Inflammatory macrophage treated with lipopolysaccharide for 4 hours (primary cell): ENCODE measurements around the gene MS4A13.
"Not testable (repeated sequence)": the region's sequence is repeated elsewhere in the genome, so short reads cannot be mapped to it uniquely, and the experiment has no call there.

Experiments
- DNase-seq: peaks from one replicate; pipeline ENCODE4 v3.0.0-alpha.2; 2020

MS4A13 gene, protein sequence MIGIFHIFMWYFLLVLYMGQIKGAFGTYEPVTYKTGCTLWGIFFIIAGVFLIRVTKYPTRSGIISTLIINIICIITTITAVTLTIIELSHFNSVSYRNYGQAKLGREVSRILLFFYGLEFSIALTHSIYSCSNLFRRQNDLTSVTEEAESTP

DNA sequence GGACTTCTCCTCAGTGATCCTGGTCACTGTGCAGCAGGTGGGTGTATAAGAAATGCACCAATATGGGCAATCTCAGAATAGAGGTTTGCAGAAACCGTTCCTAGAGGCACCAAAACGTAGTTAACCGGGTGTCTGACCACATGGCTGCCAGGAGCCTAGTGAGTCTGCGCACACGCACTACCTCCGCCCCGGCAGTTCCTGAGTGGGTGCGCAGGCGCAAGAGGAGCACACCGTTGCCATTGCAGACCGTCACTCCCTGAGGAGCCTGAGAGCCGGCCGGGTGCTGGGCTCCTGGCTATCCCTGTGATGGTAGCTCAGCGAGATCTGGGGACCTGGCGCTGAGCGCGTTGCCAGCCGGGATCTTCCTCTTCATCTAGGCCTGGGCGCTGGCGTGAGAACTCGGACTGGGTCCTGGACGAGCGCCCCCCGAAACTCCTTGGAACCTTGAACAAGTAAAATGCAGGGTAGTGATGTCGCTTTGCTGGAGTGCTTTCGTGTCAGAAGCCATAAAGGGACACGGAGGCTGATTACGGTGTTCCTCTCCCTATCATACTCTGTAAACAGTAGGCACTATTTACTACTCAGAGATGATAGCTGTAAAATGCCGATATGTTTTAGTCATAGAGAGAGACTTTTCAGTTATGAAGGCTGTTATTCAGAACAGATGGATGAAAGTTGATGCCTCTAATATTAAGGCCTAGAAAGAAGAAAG, at the start of gene MS4A13:
MS4A13 (plus strand) TSS at position 249 of the 712 bp plus-strand sequence. CDS start 2,692 bp downstream, outside the sequence.
- DNase-seq, result no peak

DNA sequence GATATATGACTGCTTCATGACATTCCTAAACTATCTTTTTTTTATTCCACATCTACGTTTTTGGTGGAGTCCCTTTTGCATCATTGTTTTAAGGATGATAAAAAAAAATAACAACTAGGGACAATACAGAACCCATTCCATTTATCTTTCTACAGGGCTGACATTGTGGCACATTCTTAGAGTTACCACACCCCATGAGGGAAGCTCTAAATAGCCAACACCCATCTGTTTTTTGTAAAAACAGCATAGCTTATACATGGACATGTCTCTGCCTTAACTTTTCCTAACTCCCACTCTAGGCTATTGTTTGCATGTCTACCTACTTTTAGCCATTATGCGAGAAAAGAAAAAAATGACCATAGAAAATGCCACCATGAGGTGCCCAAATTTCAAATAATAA, 46.4 kb upstream of the MS4A13 start:
- no peak for DNase-seq

DNA sequence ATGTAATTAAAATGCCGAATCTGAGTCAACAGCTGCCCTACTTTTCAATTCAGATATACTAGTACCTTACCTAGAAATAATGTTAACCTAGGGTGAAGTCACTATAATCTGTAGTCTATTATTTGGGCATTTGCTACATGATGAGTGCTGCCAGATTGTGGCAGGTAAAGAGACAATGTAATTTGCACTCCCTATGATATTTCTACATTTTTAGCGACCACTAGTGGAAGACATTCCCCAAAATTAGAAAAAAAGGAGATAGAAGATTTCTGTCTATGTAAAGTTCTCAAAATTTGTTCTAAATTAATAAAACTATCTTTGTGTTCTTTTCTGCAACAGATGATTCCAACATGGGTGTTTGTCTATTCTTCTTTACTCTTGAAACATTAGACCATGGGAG, 45.5 kb upstream of the MS4A13 start:
- no peak for DNase-seq

DNA sequence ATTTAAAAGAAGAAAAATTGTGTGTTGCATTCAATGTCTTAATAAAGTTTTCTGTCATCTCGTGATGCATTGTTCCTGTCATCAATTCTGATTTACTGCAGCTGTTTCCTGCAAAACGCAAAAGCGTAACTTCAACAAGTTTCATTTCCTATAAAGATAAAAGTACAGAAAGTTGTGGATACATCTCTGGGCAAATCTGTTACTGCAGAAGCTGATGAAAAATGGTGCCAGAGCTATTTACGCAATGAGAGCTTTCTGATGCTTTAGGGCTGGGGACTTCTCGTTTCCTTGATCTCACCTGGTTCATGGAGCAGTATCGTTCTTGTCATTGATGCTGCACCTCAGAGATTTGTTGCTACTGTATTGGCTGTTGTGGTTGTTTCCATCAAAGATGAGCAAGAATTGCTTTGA, 38.2 kb upstream of the MS4A13 start:
- DNase-seq, result peak; percentile 59

DNA sequence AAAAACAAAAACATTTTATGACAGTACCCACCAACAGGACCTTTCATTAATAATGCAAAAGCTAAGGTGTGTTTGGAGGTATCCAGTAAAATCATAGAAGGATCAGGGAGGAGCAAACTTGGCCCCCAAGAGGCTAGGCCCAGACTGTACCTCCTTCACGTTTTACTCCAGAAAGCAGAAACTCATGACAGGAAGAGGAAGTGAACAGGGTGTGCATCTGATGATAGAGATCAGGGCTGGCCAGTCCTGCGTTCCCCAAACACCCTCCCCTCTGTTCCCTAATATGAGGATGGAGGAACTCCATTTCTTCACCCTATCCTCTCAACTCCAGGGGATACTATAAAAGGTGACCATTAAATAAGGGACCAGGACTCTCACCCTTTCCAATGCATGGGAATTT, 32.8 kb upstream of the MS4A13 start:
- DNase-seq, result peak; percentile 47

DNA sequence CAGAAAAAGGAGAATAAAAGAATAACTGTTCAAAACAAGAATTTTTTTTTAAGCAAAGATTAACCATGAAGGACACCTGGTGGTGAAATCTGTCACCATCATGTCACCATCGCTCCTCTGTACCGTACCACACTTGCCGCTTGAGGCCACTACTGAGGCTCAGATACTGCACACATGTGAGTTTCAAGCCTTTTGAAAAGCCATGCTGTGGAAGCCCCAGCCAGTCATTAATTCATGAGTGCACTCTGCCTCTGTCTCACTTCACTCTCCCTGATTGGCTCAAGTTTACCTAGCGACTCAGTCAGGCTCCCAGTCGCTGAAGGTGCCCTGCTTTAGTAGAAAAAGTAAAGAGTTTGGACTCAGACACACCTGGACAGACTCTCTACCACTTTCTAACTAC, 29.2 kb upstream of the MS4A13 start:
- peak; percentile 52 for DNase-seq

DNA sequence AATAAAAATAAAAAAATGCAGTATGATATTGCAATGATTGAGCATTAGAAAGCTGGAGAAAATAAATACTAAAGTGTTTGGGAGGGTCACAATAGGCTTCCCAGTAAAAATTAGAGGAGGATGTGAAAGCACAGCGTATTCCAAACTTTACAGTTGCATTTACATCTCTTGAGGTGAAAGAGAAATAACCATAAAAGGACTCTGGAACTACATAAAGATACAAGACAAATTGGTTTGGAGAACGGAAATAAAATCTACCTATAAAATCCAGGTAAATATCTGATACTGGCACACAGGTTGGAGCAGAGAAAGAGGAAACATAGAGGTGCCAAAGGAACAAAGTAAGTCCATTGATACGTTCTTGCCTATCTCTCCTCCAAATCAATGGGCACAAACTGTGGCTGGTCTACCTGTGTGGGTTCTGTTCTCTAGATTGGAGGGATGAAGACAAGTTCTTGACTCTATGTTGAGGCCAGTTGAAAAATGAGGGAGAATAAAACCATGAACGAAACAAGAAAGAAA, 22.6 kb upstream of the MS4A13 start, which contains the start of gene MS4A12:
MS4A12 (plus strand) TSS at position 291 of the 522 bp plus-strand sequence. CDS start 4,541 bp downstream, outside the sequence.
- DNase-seq, result no peak

DNA sequence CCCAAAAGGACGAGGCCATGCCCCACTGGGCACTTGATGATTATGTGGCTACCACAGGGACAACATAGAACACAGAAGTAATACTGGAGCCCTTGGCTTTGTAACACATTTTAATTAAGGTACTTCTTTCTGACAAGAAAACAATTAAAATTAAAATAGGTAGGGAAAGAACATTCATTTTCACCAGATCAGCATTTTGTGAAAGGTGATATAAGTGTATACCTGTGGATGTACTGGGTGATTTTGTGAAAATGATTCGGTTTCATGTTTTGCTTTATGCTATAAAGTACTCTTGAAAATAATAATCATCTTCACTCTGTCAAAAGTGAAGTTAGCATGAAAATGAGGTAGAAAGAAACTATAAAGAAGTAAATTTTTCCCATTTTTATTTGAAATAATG, 21.7 kb upstream of the MS4A13 start:
- no peak for DNase-seq

DNA sequence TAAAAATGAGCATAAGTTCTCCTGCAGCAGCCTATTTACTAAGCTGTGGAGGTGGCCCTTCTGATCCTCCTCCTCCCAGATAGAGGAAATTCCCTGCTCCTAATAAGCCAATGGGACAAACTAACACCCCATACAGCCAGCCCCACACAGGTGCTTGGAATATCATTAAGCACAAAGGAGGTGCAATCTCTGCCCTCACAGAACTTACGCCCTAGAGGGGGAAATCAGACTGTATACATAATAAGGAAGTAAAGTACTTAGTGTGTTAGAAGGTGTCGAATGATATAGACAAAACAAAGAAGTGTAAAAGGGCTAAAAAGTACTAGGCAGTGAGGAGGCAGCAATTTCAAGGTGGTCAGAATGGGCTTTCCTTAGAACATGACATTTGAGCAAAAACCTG, 16.8 kb upstream of the MS4A13 start:
- DNase-seq, result no peak

DNA sequence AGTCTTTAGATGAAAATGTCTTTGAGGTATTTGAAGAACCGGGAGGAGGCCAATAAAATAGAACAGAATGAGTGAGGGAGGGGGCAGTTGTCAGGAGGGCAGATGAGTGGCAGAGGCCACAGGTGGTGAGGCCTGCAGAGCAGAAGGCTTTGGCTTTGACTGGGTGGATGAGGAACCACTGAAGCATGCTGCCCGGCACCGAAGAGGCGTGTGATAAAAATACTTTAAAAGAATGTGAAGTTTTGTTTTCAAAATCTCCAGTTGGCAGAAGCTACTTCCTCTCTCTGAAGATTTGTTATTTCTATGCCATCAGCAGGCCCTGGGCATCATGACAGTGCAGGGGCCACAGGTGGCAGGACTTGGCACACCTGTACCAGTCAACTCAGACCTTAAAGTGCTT, 16.3 kb upstream of the MS4A13 start:
- peak; percentile 59 for DNase-seq

DNA sequence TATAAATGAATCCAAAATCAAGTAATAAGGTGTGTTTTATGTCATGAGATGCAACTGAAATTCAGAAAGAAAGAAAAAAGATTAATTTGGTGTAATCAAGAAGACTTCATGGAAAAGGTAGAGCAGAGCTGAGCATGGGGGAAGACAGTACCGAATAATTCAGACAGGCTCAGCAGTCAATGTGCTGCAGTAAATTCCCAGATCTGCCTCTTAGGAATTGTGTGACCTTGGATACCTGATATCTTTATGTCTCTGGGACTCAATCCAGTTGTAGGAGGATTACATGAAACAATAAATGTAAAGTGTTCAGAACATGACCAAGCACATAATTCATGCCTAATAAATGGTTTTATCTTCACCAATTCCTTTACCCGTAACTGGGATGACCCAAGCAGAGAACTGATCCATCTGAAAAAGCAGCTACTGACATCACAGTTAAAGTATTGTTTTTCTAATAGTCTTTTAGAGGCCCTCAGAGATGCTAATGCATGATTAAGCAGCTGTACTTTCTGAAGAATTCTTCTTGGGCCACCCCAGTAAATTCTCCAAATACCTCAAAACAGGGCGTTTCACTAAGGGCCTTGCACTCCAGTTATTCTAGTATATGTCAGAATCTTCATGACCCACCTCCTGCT, 14.8 kb upstream of the MS4A13 start:
- no peak for DNase-seq

DNA sequence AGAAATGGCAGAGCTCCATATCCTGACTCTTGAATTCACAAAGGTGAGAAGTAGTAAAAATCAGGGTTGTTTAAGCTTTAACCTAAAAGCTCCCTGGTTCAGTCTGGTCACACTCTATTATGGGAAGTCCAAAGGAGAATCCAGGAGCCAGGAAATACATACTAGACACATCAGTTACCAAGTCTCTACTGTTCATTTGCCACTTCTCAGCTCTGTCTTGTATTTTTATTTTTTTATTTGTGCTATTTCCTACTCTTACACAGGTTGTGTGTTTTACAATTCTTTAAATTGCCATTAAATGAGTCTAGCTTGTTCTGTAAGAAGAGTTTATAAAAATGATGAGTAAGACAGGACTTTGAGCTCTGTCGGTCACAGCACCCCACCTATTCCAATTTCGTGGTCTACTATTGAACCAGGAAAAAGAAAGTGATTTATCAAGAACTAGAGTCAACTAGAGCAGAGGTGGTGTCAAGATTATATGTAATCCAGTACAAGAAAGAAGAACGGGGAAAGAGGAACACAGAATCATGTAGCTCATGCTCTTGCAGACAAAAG, 12.9 kb upstream of the MS4A13 start:
- peak; percentile 39 for DNase-seq

DNA sequence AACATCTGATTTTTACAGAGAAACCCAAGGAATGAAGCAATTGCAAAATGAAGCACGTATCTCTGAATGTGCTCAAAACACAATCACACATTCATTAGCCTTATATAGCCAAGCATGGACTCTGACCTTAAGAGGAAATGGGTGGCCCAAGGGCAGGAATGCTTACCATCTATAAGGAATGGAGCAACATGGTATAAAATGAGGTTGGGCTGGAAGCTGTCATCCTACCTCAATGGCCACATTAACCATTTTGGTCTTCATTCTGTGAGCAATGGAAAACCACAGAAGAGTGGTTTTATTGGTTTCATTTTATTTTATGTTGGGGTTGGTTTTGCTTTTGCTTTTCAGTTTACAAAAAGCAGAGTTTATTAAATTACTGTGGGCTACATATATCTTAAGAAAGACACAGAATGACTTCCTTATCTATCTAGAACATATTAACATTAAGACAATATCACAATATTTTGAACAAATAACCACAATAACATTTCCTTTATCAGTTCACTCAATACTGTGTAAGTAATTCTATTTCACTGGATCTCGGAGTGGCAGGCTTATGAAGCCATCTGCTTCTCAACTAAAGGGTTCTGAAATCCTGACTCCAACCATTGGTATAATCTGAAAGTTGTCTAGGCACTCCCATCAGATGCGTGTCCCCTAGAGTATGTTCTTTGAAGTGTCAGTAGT, 10.8 kb upstream of the MS4A13 start:
- peak; percentile 29 for DNase-seq

DNA sequence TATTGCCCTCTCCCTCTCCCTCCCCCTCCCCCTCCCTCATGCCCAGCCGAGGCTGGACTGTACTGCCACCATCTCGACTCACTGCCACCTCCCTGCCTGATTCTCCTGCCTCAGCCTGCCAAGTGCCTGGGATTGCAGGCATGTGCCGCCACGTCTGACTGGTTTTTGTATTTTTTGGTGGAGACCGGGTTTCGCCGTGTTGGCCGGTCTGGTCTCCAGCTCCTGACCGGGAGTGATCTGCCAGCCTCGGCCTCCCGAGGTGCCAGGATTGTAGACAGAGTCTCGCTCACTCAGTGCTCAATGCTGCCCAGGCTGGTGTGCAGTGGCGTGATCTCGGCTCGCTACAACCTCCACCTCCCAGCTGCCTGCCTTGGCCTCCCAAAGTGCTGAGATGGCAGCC, 5.6 kb upstream of the MS4A13 start:
- DNase-seq, result not testable (repeated sequence)

DNA sequence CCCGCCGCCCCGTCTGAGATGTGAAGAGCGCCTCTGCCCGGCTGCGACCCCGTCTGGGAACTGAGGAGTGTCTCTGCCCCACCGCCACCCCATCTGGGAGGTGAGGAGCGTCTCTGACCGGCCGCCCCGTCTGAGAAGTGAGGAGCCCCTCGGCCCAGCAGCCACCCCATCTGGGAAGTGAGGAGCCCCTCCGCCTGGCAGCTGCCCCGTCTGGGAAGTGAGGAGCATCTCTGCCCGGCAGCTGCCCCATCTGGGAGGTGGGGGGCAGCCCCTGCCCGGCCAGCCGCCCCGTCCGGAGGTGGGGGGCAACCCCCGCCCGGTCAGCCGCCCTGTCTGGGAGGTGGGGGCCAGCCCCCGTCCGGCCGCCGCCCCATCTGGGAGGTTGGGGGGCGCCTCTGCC, 5.0 kb upstream of the MS4A13 start:
- not testable (repeated sequence) for DNase-seq

DNA sequence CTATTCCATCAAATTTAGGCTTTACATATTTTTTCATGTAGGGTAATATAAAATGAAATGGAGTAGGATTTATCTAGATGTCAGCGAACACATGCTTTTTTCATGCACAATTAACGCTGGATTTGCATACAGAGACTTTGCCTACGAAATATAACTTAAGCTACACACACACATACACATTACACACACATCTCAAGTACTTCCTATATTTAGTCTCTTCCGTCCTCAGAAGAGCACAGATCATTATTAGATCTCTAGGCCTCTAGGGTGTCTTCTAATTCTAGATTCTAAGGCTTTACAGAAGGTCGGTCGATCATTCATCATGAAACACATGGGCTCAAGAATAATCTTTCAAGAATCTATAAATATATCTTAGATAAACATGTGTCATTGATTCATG, 3.8 kb upstream of the MS4A13 start:
- DNase-seq, result no peak

DNA sequence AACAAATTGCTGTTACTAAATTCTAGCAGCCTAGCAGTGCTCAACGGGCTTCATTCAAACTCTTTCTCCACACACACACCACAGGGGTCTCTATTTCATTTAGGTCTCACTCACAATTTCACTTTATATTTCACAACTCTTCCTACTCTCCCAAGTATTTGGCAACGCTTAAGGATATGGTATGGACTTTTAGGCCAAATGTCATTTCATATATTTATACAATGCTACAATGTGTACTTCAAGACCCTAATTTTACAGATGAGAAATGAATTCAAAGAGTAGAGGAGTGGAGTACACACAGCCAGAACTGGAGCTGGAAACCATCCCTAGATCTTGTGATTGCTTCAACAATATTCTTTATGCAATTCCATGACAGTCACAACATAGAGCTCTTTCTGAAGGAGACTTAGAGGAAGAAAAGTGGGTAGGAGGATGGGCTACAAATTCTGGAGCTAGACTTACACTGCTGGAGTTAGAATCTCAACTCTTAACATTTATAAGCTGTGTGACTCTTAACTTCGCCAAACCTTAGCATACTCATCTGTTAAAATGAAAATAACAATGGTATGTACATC, 2.5 kb upstream of the MS4A13 start:
- DNase-seq, result no peak

DNA sequence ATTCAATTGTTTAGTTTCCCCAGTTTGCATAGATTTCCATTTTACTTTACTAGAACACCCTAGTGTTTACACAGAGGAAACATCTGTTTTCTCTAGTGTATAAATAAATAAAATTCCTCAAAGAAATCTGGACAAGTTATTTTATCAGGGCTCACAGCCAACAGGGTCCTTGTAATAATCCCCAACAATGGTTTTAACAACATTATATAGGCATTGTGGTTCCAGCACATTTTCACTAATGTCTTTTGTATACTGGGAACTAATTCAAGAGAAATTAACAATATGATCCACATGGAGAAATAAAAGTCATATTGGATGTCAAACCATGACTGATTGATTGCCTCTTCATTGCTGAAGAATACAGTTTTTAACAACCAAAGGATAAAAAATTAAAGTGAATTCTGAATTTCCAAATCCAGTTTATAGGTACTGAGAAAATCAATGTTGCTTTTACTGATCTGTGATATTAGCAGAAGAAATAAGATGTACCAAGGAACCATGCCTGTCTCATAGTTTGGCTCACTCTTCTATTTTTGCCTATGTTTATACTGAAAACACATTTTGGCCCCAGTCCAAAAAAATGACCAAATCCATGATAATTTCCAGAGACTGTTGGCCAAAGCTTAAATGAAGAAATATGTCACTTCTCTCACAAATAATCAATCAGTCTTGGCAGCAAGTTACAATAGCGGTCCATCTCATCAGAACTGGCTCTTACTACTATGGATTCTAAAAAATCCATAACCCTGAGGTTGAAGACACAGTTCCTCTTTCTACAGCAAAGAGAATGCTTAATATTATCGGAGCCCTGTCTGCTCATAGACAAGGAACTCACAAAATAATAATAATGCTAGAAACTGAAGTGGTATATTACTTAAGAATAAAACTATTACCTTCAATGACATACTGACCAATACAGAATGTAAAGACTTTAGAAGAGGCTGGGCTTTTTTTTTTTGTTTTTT, 1.4 kb upstream of the MS4A13 start:
- DNase-seq, result no peak

DNA sequence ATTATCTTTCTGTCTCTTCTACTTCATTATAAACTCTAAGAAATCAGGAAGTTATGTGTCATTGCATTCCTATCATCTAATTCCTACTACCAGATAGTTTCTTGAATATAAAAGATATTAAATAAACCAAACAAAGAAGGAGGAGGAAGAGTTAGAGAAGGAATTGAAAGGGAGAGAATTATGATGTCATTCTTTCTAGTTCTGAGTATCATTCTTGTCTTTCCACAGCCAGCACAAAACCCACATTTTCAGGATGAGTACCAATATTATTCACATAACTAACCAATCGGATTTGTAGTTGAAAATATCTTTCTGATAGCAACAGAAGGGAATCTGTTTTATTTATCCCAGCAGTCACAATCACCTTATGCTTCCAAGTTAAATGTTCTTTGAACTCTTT, 13.3 kb downstream of the MS4A13 start:
- DNase-seq, result no peak

DNA sequence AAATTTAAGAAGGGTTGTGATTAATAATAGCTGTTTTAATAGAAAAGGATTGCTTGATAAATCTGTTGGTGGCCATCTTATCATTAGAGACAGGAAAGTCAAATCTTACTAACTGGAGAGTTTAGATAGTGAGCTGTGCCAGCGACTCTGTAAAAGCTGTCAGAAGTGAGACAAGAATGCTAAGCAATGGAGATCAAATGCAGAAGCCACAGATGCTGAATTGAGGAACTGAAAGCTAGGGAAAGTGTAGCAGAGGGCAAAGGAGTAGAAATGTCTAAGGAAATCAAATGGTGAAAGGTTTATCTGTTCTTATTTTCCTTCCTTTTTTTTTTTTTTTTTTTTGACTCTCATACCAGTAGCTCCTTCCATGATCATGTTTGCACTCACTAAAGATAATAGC, 13.7 kb downstream of the MS4A13 start:
- DNase-seq, result peak; percentile 77

DNA sequence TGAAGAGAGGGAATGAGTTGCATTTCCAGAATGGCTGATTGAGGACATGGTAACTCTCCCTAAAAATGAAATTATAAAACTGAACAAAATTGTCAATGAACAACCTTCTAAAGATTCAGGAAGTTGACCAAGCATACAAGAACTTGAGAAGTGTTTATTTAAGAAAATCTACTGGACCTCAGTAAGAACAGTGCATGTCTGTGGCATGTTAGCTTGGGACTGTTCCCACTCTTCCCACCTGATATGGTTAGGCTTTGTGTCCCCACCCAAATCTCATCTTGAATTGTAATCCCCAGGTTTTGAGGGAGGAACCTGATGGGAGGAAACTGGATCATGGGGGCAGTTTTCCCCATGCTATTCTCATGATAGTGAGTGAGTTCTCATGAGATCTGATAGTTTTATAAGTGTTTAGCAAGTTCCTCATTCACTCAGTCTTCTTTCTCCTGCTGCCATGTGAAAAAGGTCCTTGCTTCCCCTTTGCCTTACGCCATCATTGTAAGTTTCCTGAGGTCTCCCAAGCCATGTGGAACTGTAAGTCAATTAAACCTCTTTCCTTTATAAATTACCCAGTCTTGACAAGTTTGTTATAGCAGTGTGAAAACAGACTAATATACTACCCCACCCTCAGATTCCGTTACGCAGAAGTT, 15.4 kb downstream of the MS4A13 start:
- peak; percentile 45 for DNase-seq
